Measurements from ENCODE around the gene NCBP2L.
"Not testable (repeated sequence)": the region's sequence is repeated elsewhere in the genome, so short reads cannot be mapped to it uniquely, and the experiment has no call there.

Gene NCBP2L

DNA sequence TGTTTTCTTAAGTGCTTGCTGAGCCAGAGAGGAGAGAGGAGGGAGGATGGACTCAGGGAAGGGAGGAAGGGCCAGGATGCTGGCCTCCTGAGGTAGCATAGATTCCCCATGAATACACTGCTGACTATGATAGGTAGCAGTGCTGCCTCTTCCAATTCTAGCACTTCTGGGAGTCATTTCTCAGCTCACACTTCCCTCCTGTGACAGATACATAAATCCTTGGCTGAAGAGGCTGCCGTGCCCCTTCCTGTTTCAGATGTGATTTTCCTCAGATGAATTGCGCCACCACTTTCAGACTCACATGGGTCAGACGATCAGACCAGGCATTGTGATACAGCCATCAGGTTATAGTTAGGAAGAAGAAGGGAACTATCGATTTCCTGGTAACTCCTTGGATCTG lies 24.3 kb upstream of the NCBP2L start:
- no peak for DNase-seq

DNA sequence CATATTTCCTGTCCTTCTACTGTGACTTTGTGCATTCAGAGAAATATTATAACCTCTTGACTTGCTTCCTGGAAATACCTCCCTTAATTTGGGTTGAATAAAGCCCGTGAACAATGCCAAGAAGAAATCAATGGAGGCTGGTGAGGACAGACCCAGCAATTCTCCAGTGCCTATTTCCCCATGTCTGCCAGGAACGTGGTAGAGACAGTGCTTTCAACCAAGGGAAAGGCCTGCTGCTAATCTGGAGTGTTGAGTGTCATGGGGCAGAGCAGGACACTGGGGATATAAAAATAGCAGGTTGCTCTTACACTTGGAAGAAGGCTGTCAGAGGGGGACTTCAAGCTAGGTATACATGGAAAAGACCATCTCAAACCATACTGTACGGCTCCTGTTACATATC lies 21.8 kb upstream of the NCBP2L start:
- no peak for DNase-seq

DNA sequence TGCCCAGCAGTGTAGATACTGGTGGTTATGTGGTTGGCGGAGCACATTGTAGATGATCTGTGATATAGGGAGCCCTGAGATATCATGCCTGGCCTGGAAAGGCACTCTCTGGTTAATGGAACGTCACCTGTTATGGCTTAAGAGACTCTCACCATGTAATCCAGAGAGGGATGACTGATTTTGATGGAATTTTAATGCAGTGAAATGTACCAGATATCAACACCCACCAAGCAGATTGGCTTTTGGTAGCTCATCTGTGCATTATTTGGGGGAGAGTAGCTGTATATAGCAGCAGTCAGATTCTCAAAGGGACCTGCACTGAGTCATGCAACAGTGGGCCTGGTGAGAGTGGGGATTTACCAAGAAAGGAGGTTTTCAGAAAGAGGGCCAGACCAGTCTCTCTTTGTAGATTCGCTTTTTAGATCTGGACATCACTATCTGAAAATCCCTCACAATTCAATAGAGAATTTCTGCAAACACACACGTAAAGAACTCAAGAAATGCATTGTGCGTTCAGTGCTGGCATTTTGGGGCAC lies 19.2 kb upstream of the NCBP2L start:
- peak; percentile 13 for DNase-seq

DNA sequence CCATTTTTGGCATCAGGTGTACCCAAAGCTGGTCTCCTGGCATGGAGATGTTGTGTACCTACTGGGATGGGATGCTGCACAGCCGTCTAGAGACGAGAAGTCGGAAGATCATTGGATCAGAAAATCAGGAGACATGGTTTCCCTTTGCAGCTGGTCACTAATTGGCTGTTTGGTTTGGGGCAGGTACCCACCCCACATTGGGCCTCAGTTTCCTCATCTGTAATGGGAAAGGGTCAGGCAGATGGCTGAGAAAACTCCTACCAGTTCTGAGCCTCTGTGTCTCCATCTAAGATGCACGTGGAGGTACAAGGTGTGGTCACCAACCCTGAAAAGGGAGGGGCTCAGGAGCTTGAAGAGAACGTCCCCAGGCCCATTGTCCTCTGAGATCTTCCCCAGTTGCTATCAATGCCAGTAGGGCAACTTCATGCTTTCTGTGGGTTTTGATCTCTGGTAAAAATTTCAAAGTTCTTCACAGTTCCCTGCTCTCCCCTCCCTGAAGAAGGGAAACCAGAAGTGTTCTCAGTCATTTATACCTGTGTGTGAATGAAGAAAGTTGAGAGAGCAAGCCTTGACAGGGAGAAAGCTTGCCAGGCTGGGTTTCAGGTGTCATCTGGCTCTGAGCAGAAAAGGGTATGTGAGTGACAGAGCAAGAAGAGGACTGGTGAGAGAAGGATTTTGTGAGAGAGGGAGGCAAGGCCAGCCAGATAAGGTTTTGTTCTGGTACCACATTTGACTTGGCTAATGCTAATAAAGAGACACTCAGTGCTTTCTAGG lies 17.0 kb upstream of the NCBP2L start:
- no peak for DNase-seq

DNA sequence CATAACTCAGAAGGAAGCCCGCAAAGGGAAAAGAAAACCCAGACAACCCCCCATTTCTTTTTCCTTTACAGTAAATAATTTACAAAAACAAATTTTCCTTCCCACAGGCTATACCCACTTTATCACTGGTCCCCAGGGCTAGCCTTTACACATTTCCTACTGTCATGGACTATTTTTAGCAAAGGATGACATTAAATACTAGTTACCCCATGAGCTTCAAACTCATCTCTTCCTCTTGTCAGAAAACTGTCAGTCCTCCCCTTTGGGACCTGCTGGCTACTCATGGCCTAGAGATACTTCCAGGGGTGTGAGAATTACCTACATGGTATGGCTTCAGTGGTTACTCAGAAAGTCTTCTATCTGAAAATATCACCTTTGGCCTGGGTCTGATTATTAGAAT lies 13.9 kb upstream of the NCBP2L start:
- no peak for DNase-seq

DNA sequence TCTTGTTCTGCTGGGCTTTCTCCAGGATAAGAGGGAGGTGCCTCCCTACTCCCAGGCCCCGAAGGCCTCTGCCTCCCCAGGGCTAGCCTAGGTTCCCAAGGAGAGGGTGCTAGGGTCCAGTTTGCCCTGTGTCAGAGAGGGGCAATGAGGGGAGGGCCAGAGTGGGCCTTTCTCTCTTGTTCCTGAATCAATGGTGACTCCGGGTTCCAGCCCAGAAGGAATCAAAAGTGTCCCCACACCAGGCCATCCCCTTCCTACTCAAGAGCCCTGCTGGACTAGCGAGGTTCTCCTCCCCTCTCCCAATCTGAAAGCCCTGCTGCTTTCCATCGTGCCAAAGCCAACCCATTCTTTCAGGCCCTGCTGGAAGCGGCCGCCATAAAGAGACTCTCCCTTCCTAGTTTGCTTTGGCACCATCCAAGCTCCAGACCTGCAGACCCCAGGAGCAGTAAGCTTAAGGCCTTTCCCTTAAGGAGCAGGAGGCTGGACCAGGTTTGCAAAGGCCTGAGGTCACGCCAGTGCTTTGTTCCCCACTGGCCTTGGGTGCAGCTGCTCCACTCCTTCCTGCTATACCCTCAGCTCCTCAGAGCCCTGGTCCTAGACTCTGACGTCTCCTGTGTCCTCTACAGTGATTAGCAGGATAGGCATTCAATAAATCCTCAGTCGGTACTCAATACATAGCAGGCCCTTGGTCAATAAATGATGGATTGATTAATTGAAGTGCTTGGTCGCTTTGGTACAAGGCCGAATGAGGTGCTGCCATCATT lies 12.5 kb upstream of the NCBP2L start:
- no peak for DNase-seq

DNA sequence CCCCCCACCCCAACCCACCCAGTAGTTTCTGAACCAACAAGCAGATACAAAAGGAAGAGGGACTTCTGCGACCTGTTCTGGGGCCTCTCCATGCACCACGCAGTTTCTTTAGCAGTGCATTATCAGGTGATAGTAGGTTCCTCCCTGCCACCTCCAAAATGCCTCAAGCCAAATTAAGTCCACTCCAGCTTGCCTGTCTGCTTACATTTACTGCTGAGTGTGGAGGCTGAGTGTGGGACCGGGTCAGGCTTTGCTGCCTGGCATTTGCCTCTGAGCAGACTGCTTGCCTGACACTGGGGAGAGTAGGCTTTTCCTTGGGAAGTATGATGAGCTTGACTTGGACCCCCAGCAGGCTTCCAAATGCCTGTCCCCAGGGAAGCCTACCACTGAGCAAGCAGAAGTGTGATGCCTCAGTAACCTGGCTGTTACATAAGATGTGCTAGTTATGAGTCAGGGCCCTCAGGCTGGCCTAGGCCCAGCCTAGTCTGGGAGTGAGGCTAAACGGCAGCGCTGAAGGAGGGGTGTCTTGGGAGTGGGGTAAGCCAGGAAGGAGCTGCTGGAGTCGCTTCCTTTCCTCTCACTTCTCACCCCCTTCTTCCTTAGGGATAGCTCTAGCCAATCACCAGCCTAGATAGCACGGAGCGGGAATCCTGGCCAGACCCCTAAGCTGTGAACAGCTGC lies 10.9 kb upstream of the NCBP2L start:
- no peak for DNase-seq

DNA sequence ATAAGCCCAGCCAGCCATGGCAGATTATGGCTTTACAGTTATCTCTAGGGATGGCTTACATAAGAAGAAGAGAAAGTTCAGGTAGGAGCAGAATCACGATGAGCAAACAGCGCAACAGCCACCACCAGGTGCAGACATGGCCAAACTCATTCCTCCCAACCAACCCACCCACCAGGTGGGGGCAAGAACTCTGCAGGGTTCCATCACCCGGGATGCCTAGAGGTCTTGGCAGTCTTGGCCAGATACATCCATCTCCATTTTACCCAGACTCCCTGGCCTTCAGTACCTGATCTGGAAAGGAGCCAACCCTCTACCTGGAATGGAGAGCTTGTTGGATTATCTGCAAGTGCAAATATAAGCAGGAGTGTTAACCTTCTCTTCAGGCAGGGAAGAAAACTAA lies 9.5 kb upstream of the NCBP2L start:
- DNase-seq = no peak

DNA sequence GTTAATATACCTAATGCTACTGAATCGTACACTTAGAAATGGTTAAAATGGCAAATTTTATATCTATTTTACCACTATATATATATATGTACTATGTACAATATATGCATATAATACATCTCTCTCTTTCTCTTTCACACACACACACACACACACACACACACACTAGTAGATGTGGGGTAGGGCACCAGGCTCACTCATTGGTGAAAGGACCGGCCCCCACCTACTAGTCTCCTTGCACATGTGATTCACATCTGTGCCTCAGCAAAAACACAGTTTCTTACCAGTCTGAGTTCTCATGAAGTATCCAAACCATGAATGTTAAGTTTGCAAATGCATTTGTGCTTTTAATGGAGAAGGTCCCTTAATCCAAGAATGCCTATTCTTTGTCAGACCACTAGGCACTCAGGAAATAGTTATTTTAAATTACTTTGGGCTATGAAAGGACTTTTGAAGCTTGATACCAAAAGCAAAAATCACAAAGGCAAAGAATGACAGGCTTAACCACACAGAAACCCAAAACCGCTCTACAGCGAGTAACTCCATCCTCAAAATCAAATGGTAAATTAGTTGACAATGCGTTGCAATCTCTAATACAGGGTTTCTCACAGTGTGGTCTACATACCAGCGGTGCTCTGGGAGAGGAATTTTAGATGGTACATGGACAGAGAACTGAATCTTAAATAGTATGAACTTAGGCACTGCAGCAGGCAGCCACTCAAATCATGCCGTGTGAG lies 7.8 kb upstream of the NCBP2L start:
- DNase-seq = no peak

DNA sequence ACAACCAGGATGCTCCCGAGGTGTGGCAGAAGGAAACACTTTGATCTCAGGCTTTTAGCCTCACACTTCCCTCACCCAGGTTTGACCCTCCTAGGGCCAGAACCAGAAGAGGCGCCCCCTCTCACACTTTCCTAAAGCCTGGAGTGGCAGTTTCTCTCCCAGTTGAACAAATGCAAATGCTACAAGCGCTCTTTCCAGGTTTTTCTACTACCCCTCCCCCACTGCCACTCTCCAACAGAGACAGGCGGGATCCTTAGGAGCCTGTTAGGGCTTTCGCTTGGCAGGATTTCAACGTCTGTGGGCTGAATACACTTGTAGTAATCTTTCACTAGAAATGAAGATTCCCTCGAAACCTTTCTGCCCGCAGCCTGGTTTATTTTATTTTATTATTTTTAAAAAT lies 4.3 kb upstream of the NCBP2L start:
- DNase-seq = no peak

DNA sequence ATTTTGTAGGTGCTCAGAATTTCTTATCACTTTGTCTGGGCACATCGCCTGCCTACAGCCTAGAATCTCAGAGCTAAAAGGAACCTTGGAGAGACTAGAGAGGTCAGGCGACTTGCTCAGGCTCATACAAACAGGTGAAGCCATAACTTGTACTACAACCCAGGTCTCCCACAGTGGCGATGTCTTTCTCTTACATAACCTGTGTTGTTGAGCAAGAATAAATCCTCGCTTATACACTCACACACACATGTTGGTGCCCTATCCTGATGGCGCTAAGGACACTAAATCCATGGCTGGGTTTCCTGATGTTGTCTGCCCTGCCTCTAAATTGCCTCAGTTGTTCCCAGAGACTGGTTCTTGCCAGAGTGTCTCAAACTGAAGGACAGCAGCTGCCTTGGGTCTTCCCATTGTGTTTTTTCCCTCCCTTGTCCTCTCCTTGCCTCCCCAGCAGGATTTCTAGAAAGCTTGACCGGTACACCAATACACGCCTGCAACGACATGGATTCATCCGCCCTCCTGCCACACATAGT lies 3.6 kb upstream of the NCBP2L start:
- no peak for DNase-seq

DNA sequence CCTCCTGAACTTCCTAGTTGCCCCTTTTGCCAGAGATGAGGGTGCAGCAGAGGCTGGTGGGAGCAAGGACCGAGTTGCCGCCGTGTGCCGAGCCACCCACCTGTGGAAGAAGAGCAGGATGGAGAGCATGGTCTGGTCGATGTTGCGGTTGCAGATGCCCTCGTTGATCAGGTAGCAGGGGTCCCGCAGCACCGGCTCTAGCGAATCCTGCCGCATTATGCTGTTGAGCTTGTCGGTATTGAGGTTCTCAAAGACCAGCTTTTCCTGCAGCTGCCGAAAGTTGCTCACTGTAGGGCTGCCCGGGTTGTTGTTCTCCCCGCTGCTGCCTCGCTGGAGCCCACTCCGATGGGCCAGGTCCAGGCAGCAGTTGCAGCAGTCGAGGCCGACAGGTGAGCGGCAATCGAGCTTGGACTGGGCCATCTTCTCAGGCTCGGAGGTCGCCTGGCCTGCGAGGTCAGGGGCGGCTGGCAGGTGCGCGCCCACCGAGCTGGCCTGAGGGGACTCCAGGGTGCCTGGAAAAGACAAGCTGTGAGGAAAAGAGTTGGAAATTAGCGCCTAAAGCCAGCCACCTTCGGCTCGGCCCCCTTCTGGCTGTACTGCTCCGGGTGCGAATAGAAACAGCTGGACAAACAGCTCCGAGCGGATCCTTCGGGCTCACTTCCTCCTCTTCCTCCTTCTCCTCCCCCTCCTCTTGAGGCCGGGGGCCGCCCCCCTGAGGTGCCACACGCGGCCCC lies 2.4 kb upstream of the NCBP2L start:
- DNase-seq = no peak

DNA sequence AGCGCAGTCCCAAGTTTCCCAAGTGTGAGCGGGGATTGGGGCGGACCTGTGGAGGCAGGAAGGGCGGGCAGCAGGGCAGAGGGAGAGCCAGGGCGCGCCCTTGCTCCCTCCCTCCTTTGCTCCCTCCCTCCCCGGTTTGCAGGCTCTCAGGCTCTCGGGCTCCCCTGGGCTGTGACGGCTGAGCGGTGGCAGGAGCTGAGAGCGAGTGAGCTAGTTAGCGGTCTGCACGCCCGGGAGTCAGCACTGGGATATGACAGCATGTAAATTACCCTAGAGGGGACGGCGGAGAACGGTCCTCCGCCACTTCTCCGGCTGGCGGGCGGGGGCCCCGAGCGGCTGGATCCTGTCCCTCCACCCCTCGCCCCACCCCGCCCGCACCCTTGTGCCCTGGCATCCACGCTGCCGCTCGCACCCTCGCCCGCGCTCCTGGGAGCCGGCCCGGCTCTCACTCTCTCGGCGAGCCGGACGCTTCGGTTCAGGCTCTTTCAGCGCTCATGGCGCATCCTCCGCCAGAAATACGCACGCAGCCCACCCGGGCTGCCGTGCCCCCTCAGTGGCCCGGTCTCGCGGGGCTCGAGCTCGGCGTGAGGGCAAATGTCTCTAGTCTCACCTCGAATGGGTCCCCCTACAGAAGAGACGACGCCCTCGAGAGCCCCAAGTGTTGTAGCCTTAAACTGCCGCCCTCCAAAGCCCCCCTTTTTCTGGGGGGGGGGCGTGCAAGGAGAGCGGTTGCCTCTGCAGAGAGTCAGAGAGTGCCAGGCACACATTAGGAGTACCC lies 1.6 kb upstream of the NCBP2L start, which contains the start of gene TSC22D3:
TSS of gene TSC22D3 (minus strand) at position 54 of the 778 bp plus-strand sequence. CDS start 368 bp downstream, outside the sequence.
- DNase-seq = peak; percentile 51

DNA sequence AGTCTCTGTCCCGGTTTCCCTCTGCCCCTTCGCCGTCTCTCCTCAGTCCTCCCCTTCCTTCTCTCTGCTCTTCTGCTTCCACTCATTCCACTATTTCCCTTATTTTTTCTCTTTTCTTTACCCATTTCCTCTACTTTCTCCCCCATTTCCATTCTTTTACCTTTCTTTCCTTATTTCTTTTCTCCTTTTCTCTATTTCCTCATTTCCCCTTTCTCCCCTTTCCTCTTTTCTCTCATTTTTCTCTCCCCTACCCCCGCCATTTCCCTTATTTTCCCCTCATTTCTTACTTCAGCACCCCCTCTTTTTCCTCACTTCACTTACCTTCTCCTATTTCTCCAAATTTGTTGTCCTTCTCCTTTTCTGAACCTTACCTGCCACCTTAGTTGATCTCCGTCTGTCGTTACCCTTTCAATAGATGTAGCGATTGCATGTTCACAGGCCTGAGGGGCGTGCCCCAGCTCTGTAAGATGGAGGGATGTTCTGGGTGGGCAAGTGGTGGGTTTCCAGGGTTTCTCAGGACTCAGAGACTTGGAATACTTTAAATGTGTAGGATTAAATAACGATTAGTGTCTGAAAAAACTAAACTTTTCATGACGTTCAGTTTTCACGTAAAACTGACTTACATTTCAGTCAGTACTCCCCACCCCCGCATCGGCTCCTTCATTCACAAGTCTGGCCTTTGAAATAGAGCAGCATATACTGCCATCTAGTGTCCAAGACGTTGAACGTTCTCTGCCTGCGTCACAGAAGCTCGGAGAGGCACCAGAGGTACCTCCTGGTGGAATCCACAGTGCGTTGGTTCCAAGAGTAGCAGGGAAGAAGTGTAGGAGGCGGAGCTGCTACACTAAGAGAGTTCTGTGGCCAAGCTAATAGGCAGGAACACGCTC lies 641 bp upstream of the NCBP2L start:
- peak; percentile 59 for DNase-seq

DNA sequence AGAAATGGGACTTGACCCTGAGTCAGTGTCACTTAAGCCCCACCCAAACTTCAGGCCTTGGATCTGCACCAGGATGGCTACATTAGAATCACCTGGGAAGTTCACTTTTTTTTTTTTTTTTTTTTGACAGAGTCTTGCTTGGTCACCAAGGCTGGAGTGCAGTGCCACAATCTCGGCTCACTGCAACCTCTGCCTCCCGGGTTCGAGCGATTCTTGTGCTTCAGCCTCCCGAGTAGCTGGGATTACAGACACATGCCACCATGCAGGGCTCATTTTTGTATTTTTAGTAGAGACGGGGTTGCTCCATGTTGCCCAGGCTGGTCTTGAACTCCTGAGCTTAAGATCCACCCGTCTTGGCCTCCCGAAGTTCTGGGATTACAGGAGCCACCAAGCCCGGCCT lies 3.0 kb downstream of the NCBP2L start:
- no peak for DNase-seq

DNA sequence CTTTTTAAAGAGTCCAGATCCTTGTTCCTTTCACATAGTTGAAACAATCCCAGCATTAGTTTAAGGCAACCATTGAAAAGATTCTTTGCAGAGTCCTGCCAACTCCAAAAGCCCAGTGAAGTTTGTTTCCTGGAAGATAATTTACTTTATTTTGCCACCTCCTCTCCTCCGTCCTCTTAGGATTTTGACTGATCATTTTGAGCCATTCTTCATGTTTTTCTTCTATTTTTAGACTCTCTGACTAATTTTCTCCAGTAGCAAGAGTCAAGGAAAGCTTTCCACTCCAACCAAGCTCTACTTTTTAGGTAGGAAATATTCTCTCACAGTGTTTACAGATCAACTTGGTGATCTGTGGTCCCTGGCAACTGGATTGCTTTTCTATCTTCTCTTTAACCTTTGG lies 10.3 kb downstream of the NCBP2L start:
- DNase-seq = no peak

DNA sequence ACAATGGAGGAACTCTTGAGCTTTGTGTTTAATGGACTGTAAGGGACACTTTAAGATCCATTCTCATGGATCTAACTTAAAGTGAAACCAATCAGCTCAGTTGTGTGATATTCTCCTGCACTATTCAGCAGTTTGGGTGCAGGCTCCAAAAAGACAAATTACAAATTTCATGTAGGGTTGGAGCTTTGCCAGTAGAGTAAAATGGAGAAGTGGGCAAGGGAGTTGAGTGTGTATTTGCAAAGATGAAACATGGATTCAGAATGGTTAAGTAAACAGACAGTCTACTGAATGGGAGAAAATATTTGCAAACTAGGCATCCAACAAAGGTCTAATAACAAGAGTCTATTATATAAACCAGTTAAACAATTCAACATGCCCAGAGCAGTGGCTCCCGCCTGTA lies 26.9 kb downstream of the NCBP2L start:
- DNase-seq = no peak

DNA sequence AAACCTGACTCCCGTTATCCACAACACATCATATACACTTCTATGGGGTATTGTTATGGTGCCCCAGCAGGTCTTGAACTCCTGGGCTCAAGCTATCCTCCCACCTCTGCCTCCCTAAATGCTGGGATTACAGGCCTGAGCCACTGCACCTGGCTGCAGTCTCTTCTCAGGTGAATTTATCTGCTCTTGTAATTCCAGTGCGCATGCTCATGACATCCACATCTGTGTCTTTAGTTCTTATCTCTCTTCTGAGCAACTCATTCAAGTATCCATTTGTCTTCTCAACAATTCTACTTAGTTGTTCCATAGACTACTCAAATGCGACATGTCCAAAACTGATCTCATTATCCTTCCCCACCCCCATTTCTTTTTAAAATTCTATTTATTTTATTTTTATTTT lies 27.6 kb downstream of the NCBP2L start:
- DNase-seq = no peak

DNA sequence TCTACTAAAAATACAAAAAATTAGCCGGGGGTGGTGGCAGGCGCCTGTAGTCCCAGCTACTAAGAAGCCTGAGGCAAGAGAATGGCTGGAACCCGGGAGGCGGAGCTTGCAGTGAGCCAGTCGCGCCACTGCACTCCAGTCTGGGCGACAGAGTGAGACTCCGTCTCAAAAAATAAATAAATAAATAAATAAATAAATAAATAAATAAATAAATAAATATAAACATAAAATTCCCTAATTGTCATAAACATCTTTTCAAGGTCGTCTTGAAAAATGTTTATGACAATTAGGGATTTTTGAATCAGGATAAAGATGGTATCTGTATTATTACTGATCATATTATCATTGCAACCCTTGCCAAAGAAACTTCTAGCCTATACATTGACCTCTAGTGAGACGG lies 32.5 kb downstream of the NCBP2L start:
- DNase-seq = not testable (repeated sequence)

Data from DMS79 (cell line).